Measurements from ENCODE around the gene ZFAND4.
"Not testable (repeated sequence)": the region's sequence is repeated elsewhere in the genome, so short reads cannot be mapped to it uniquely, and the experiment has no call there.

The ZFAND4 gene

DNA sequence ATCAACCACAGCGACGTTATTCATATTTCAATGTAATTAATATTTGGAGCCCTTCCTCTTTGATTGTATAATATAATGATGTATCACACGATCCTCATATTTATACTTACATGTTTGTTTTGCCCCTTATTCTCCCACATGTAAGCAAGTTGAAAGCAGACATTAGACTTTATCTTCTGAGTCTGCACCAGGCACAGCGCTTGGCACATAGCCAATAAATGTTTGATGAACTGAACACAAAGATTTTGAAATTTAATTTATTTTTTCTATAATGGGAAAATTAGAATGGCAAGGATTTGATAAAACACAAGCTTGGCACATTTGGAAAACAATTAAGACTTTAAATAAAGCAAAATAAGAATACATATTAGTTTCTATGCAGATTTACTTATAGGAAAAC, 31.6 kb downstream of the ZFAND4 start:
- no peak for DNase-seq (ENCODE audit: low read depth, low spot score)

DNA sequence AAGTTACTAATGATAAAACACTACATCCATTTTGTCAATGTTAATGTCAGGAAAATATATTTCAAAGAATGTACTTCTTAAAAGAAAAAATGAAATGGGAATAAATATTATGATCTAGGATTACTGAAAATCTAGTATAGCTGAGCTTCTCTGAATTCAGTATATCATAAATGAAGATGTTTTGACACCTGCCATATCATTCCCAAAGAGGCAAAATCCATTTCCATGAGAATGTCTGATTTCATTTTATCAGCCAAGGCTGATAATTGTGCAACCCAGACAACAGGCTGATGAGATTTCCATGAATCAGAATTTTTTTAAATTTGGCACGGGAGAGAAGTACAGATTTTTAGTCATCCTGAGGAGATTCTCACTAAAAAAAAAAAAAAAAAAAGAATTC, 32.5 kb downstream of the ZFAND4 start:
- no peak for DNase-seq (ENCODE audit: low read depth, low spot score)

GRCh38 chr10:45627412-45628048, 45.0 kb downstream of the ZFAND4 start:
- no peak for DNase-seq (ENCODE audit: low read depth, low spot score)

DNA sequence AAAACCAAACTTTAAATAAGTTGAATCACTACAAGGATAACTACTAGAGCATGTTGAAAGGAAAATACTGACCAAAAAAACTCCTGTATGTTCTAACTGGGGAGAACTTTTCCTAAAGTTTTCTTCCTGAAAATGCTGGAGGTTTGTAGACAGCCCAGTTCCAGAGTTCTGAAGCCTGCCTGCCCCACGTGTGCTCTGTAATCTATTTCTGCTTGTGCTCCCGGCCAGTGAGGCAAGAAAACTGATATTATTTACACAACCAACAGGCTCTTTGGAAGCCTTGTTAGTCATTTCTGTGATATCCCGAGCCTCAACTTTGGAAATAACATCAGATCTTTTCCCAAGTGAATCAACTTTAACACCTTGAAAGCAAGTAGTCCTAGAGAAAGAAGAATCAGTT, 46.7 kb downstream of the ZFAND4 start:
- DNase-seq (ENCODE audit: low read depth, low spot score), result no peak

DNA sequence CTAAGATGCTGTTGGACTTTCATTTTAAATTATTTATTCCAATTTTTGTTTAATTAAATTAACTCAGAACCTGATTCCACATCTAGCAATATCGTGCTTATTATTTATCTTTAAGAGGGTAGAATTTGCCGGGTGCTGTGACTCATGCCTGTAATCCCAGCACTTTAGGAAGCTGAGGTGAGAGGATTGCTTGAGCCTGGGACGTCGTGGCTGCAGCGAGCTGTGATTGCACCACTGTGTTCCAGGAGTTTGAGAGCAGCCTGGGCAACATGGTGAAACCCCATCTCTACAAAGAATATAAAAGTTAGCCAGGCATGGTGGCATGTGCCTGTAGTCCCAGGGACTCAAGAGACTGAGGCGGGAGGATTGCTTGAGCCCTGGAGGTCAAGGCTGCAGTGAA, 47.8 kb downstream of the ZFAND4 start:
- no peak for DNase-seq (ENCODE audit: low read depth, low spot score)

GRCh38 chr10:45614869-45615268, 57.7 kb downstream of the ZFAND4 start:
- no peak for DNase-seq (ENCODE audit: low read depth, low spot score)

GRCh38 chr10:45612741-45613140, 59.8 kb downstream of the ZFAND4 start:
- DNase-seq (ENCODE audit: low read depth, low spot score), result no peak

DNA sequence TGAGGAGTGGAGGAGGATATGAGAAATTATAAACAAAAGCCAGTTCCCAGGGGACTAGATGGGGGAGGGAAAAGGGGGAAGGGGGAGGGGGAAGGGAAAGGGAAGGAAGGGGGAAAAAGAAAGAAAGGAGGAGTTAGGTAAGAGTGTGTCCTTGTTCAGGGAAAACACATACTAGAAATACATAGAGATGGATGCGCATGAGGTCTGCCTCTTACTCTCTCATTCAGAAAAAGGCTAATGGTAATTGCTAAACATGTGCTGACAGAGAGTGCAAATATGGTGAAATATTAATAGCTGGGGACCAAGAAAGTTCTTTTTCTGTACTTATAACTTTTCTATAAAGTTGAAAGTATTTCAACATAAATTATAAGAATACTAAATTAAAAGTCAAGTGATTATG, 64.5 kb downstream of the ZFAND4 start:
- no peak for DNase-seq (ENCODE audit: low read depth, low spot score)

GRCh38 chr10:45607276-45607675, 65.3 kb downstream of the ZFAND4 start:
- DNase-seq (ENCODE audit: low read depth, low spot score), result no peak

DNA sequence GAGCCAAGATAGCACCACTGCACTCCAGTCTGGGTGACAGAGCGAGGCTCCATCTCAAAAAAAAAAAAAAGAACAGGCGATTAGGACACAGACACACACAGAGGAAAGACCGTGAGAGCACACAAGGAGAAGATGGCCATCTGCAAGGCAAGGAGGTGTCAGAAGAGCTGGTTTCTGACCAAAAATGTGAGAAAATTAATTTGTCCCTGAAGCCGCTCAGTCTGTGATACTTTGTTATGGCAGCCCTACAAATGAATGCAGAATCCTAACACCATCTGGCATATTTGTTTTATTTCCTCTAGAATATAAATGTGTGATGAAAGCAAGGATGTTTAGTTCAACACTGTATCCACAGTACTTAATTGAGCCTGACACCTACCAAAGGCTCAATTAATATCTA, 69.7 kb downstream of the ZFAND4 start:
- no peak for DNase-seq (ENCODE audit: low read depth, low spot score)

- DNase-seq (ENCODE audit: low read depth, low spot score), result no peak
These were observed 70.4 kb downstream of the ZFAND4 start for GRCh38 chr10:45602082-45602730.

- DNase-seq (ENCODE audit: low read depth, low spot score), result not testable (repeated sequence)
These were observed 71.2 kb downstream of the ZFAND4 start for GRCh38 chr10:45601254-45601930.

DNA sequence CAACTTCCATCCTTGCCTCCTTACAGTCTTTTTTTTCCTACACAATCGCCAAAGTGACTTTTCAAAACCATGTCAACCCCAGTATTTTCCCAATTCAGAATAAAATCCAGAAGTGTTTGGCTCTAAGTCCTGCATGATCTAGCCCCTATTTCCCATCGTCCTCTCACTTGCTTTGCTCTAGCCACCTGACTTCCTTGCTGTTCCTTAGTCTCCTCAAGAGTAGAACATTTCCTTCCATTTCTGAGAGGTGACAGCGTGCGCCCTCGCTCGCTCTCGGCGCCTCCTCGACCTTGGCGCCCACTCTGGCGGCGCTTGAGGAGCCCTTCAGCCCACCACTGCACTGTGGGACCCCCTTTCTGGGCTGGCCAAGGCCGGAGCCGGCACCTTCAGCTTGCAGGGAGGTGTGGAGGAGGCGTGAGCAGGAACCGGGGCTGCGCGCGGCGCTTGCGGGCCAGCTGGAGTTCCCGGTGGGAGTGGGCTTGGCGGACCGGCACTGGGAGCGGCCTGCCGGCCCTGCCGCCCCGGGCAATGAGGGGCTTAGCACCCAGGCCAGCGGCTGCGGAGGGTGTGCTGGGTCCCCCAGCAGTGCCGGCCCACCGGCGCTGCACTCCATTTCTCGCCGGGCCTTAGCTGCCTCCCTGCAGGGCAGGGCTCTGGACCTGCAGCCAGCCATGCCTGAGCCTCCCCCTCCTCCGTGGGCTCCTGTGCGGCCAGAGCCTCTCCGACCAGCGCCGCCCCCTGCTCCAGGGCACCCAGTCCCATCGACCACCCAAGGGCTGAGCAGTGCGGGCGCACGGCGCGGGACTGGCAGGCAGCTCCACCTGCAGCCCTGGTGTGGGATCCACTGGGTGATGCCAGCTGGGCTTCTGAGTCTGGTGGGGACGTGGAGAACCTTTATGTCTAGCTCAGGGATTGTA, 72.0 kb downstream of the ZFAND4 start:
- DNase-seq (ENCODE audit: low read depth, low spot score), result not testable (repeated sequence)

- DNase-seq (ENCODE audit: low read depth, low spot score), result no peak
These were observed 72.9 kb downstream of the ZFAND4 start for GRCh38 chr10:45599646-45600045.

- DNase-seq (ENCODE audit: low read depth, low spot score), result no peak
These were observed 73.5 kb downstream of the ZFAND4 start for GRCh38 chr10:45599021-45599603.

DNA sequence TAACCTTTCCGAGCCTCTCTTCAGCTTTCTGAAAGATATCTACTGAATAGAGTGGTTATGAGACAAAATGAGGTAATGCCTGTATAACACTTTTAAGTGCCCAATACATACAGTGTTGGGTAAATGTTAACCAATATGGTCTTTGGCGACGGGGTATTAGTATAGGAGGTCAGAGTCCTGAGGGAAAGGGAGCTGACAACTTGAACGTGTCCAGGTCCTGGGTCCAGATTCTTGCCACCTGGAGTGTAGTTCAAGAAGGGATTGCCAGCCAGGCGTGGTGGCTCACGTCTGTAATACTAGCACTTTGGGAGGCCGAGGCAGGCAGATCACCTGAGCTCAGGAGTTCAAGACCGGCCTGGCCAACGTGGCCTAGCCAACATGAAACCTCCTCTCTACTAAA, 76.0 kb downstream of the ZFAND4 start:
- no peak for DNase-seq (ENCODE audit: low read depth, low spot score)

DNA sequence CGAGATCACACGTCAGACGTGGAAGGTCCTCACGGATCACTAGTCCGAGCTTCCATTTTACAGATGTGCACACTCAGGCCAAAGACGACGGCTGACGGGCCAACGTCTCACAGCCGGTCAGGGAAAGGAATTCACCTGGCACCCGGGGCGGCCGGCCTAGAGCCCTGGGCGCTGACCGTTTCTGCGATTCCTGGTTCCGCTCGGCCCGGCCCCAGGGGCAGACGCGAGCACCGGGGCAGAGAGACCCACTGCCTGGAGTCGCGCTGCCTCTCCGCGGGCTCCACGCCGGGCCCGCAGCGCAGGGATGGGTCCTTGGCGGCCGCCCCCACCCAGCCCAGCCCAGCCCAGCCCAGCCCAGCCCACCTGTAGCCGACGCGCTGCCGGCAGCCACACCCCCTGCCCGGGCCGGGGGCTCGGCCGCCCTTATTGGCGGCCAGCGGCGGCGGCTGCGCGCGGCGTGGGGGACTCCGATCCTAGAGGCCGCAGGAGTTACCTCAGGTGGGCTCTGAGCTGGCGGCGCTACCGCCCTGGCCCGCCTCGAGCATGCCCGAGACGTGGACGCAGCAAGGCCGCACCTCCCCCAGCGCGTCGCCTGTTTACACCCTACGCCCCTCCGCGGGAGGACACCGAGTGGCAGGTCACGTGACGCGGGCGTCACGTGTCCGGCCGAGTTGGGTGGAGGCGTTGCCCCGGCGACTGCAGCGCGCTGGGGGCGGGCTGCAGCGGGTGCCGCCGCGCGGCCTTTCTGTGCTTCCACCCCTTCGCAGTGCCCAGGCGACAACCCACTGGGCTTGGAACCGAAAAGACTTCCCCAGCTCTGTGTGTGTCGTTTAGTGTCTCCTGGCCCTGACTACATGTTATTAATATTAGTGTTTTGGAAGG, 78.1 kb downstream of the ZFAND4 start:
- DNase-seq (ENCODE audit: low read depth, low spot score), result peak; percentile 80

GRCh38 chr10:45593938-45594275, 78.7 kb downstream of the ZFAND4 start:
- no peak for DNase-seq (ENCODE audit: low read depth, low spot score)

- no peak for DNase-seq (ENCODE audit: low read depth, low spot score)
These were observed 79.6 kb downstream of the ZFAND4 start for GRCh38 chr10:45592926-45593325.

DNA sequence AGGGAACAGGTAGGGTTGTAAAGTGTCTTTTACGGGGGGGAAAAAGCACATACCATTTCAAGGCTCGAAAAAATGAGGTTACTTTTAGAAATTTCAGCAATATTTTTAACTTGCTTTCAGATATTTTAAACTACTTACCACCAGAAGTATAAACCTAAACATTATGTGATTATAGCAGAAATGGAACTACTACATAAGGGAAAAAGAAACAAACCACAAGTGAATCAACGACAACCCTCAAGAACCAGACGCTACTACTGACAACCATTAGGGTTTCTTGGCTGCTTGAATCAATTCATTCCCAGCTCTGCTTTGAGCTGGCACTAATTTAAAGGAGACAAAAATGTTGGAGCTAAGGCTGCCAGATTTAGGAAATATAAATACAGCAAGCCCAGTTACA, 80.1 kb downstream of the ZFAND4 start:
- DNase-seq (ENCODE audit: low read depth, low spot score), result no peak

- no peak for DNase-seq (ENCODE audit: low read depth, low spot score)
These were observed 81.3 kb downstream of the ZFAND4 start for GRCh38 chr10:45591280-45591679.
